Hindlimb muscle (tissue), 1 donor: Measurements from ENCODE around the gene STON1. TPM values are rescaled to one million over a fixed set of nuclear protein-coding genes. Genes with fewer than 3 reads are reported as not detected.
"Not testable (repeated sequence)": the region's sequence is repeated elsewhere in the genome, so short reads cannot be mapped to it uniquely, and the experiment has no call there.

Source experiments
- DNase-seq: peaks from one replicate; pipeline ENCODE4 v3.0.0-alpha.2; 2013
- polyA plus RNA-seq: library from polyadenylated mRNA; unstranded; fragments of 120-200 nt; gene quantifications from one replicate; pipeline ENCODE4 v1.2.1, GENCODE V29; 2013; ENCODE audit not compliant: insufficient read length

The STON1 gene
- polyA plus RNA-seq, 1 donor, result 10.1 TPM

GRCh38 chr2:48620604-48621003 is 90.7 kb downstream of the STON1 start:
- no peak for DNase-seq

- not testable (repeated sequence) for DNase-seq
Observed at GRCh38 chr2:48622691-48623090, 92.7 kb downstream of the STON1 start.

GRCh38 chr2:48624696-48625095 is 94.7 kb downstream of the STON1 start:
- no peak for DNase-seq

- DNase-seq, result no peak
Observed at GRCh38 chr2:48626047-48626446, 96.1 kb downstream of the STON1 start.

GRCh38 chr2:48633143-48633542 is 103.2 kb downstream of the STON1 start:
- DNase-seq, result no peak

- no peak for DNase-seq
Observed at GRCh38 chr2:48635786-48636185, 105.8 kb downstream of the STON1 start.

GRCh38 chr2:48638261-48638660 is 108.3 kb downstream of the STON1 start:
- no peak for DNase-seq

Other genes starting within 250 kb of the STON1 start
- 21.8 TPM for gene FOXN2, start 215.5 kb upstream of the STON1 start, polyA plus RNA-seq
- gene PPP1R21, start 89.4 kb upstream of the STON1 start, polyA plus RNA-seq, result 19.0 TPM
- not detected for gene GTF2A1L, start 87.7 kb downstream of the STON1 start, polyA plus RNA-seq
- gene LHCGR, start 225.6 kb downstream of the STON1 start, polyA plus RNA-seq, result 0.25 TPM